Stomach (tissue), 9 donors: ENCODE measurements around the gene ADGRF3. TPM values are rescaled to one million over a fixed set of nuclear protein-coding genes. Genes with fewer than 3 reads are reported as not detected.
A peak's percentile ranks its signal among the peaks of the same experiment; 100 is the strongest.
"Not testable (repeated sequence)": the region's sequence is repeated elsewhere in the genome, so short reads cannot be mapped to it uniquely, and the experiment has no call there.

ENCODE experiments used
- DNase-seq, 2 donors: peaks; one replicate each; pipeline versions ENCODE4 v3.0.0 to v3.0.0-alpha.2; 2013 to 2019
- H3K27ac ChIP-seq, 5 donors: fragments of 200-600 bp in 4 of 5; sonication (generic) in 4 of 5; one replicate each; pipeline ENCODE4 v1.5.1; 2013 to 2019; ENCODE audit warnings: mild to moderate bottlenecking in 1 of 5, moderate library complexity in 1 of 5
- H3K27me3 ChIP-seq, 3 donors: fragments of 200-600 bp; sonication (generic); one replicate each; pipeline ENCODE4 v1.5.1; 2017 to 2019; ENCODE audit warnings: mixed run types in 1 of 3
- H3K36me3 ChIP-seq, 4 donors: fragments of 200-600 bp; sonication (generic); 1 replicate in 3 of 4; 2 replicates in 1 of 4; pipeline ENCODE4 v1.5.1; 2016 to 2019
- H3K4me1 ChIP-seq, 4 donors: fragments of 200-600 bp; sonication (generic); one replicate each; pipeline ENCODE4 v1.5.1; 2016 to 2019
- H3K4me3 ChIP-seq, 4 donors: fragments of 200-600 bp; sonication (generic) in 3 of 4; one replicate each; pipeline ENCODE4 v1.5.1; 2016 to 2019; ENCODE audit warnings: mild to moderate bottlenecking in 1 of 4
- H3K9me3 ChIP-seq, 4 donors: fragments of 200-600 bp; sonication (generic); one replicate each; pipeline ENCODE4 v1.5.1; 2016 to 2019
- CTCF ChIP-seq, 7 experiments: fragments of 450-650 bp in 4 of 7; fragments of 200-600 bp in 3 of 7; sonication (generic) in 3 of 7; IDR thresholded peaks; one replicate each; pipeline ENCODE4 v1.5.1; 2016 to 2019; ENCODE audit warnings: antibody characterized with exemption in 7 of 7, control low read depth in 2 of 7, mild to moderate bottlenecking in 1 of 7
- EP300 ChIP-seq: sonication (generic); formaldehyde crosslinking; IDR thresholded peaks from one replicate; pipeline ENCODE4 v1.6.1; 2017; ENCODE audit warnings: antibody characterized with exemption
- POLR2A ChIP-seq, 4 donors: fragments of 450-650 bp; IDR thresholded peaks; one replicate each; pipeline ENCODE4 v1.6.1; 2016; ENCODE audit warnings: antibody characterized with exemption in 4 of 4, control low read depth in 2 of 4, mild to moderate bottlenecking in 1 of 4, moderate library complexity in 1 of 4
- POLR2AphosphoS5 ChIP-seq, 3 donors: sonication (generic); formaldehyde crosslinking; IDR thresholded peaks; one replicate each; pipeline ENCODE4 v1.6.1; 2016; ENCODE audit warnings: antibody characterized with exemption in 3 of 3
- WGBS, 5 donors: extraction: QIAGEN DNeasy Blood & Tissue Kit in 3 of 5; methylation state at CpG; one replicate each; pipeline versions ENCODE4 v1.1.5 to v1.1.7; 2013 to 2018; 5-methylcytosine and 5-hydroxymethylcytosine counted together
- intact Hi-C: fragments of 100-400 bp; cut with DNase I; formaldehyde crosslinking; loops from one replicate; pipeline ENCODE4 v1.15.1; 2023; ENCODE audit warnings: low total_unique reads
- polyA plus RNA-seq, 3 donors: library from polyadenylated mRNA; stranded (reverse); fragments of 200-250 nt; gene quantifications; one replicate each; pipeline ENCODE4 v1.2.3, GENCODE V29; 2013
- total RNA-seq, 5 donors: library from RNA; depleted of rRNA; stranded (reverse); fragments of >200 nt; gene quantifications; one replicate each; pipeline versions ENCODE4 v1.1.0 to v1.2.3, GENCODE V29; 2014 to 2016
- donor health status: healthy with polysubstance abuse.
- donor health status: Bipolar disorder and iron deficiency.
- donor health status: healthy.

Gene ADGRF3
- total and polyA plus RNA-seq, 8 donors, result 0.05 to 0.31 (median 0.21) TPM; not detected in 4

GRCh38 chr2:26330604-26331003 is 16.0 kb downstream of the ADGRF3 start:
- H3K27ac ChIP-seq, result no peak overlapping the region
- TF ChIP-seq EP300, result no peak
- TF ChIP-seq CTCF (IDR thresholded peaks at IDR 0.05), result no peak
- TF ChIP-seq POLR2AphosphoS5 (IDR thresholded peaks at IDR 0.05), result no peak
- TF ChIP-seq POLR2A (IDR thresholded peaks at IDR 0.05), result no peak
- 76 to 89% (median 81%) methylated on average over 3 of the region's 3 CpGs for WGBS, 5 donors
- H3K27me3 ChIP-seq, result no peaks in the 10 kb centered on the region
- DNase-seq, result no peak
- H3K9me3 ChIP-seq, result no peaks in the 10 kb centered on the region
- intact Hi-C loops, result no loop called here
- no peak overlapping the region for H3K4me3 ChIP-seq
- peaks cover 0 to 8% (median 0%) of the 10 kb centered on the region in 4 donors for H3K4me1 ChIP-seq
- no peaks in the 10 kb centered on the region for H3K36me3 ChIP-seq

GRCh38 chr2:26330114-26330549 is 16.5 kb downstream of the ADGRF3 start:
- H3K36me3 ChIP-seq, result no peaks in the 10 kb centered on the region
- no peaks in the 10 kb centered on the region for H3K9me3 ChIP-seq
- no peak overlapping the region for H3K27ac ChIP-seq
- intact Hi-C loops, result no loop called here
- TF ChIP-seq POLR2AphosphoS5 (IDR thresholded peaks at IDR 0.05), result peak in 1 of 3 donors; percentile 45
- TF ChIP-seq EP300, result no peak
- TF ChIP-seq POLR2A (IDR thresholded peaks at IDR 0.05), result no peak
- peak in 6 of 7 experiments; percentile 50 to 88 (median 87) for TF ChIP-seq CTCF (IDR thresholded peaks at IDR 0.05)
- H3K4me3 ChIP-seq, result no peak overlapping the region
- 0 to 3% (median 1%) methylated on average over 7 of the region's 7 CpGs for WGBS, 5 donors
- H3K27me3 ChIP-seq, result no peaks in the 10 kb centered on the region
- peak; percentile 91 to 92 for DNase-seq
- H3K4me1 ChIP-seq, result peaks cover 0 to 8% (median 0%) of the 10 kb centered on the region in 4 donors

- not testable (repeated sequence) for DNase-seq, H3K27me3 ChIP-seq, H3K9me3 ChIP-seq, H3K36me3 ChIP-seq, H3K27ac ChIP-seq, H3K4me3 ChIP-seq, H3K4me1 ChIP-seq
- intact Hi-C loops, result loop anchor here (10.0 kb wide), 1 partner anchor 84 kb away; the partner anchor contains the start of genes HADHA and HADHB
- WGBS, 5 donors, result 92 to 97% (median 95%) methylated on average over 4 of the region's 4 CpGs
These were observed 17.5 kb downstream of the ADGRF3 start for GRCh38 chr2:26329083-26329482.

- Histone ChIP-seq H3K9me3 (no peaks in the 10 kb centered on the region), H3K36me3 (no peaks in the 10 kb centered on the region), H3K4me3 (no peak overlapping the region), H3K27me3 (no peaks in the 10 kb centered on the region), H3K4me1 (peaks cover 0 to 8% (median 0%) of the 10 kb centered on the region in 4 donors), H3K27ac (no peak overlapping the region)
- no peak for TF ChIP-seq POLR2A (IDR thresholded peaks at IDR 0.05)
- TF ChIP-seq EP300, result no peak
- no peak for TF ChIP-seq CTCF (IDR thresholded peaks at IDR 0.05)
- TF ChIP-seq POLR2AphosphoS5 (IDR thresholded peaks at IDR 0.05), result no peak
- DNase-seq, result no peak
- WGBS, 5 donors, result 53 to 62% (median 59%) methylated on average over 5 of the region's 5 CpGs
- intact Hi-C loops, result loop anchor here (10.0 kb wide), 1 partner anchor 83 kb away; the partner anchor contains the start of genes HADHA and HADHB
These were observed 19.0 kb downstream of the ADGRF3 start for GRCh38 chr2:26327291-26328272.
